IgD-negative memory B cell (primary cell): ENCODE data around the gene PIAS1. TPM values are rescaled to one million over a fixed set of nuclear protein-coding genes. Genes with fewer than 3 reads are reported as not detected.

Source experiments
- H3K27ac Mint-ChIP-seq, 3 donors: one replicate each; pipeline ENCODE4 v1.8.0; 2020 to 2022; ENCODE audit warnings: mild to moderate bottlenecking in 3 of 3, mixed read lengths in 3 of 3, moderate library complexity in 1 of 3
- H3K27me3 Mint-ChIP-seq: one replicate; pipeline ENCODE4 v1.8.0; 2021; ENCODE audit warnings: mixed read lengths
- H3K36me3 Mint-ChIP-seq: one replicate; pipeline ENCODE4 v1.8.0; 2020; ENCODE audit warnings: mild to moderate bottlenecking, mixed read lengths
- H3K4me1 Mint-ChIP-seq, 3 donors: one replicate each; pipeline ENCODE4 v1.8.0; 2020 to 2022; ENCODE audit warnings: mixed read lengths in 3 of 3, mild to moderate bottlenecking in 1 of 3
- H3K4me3 Mint-ChIP-seq, 4 donors: one replicate each; pipeline ENCODE4 v1.8.0; 2020 to 2022; ENCODE audit warnings: mild to moderate bottlenecking in 4 of 4, mixed read lengths in 4 of 4, moderate library complexity in 3 of 4
- H3K9me3 Mint-ChIP-seq, 3 donors: one replicate each; pipeline ENCODE4 v1.8.0; 2020 to 2021; ENCODE audit warnings: mixed read lengths in 3 of 3, mild to moderate bottlenecking in 1 of 3
- polyA plus RNA-seq: library from polyadenylated mRNA; unstranded; fragments of 300-500 nt; fragmentation: Illumina TruSeq; gene quantifications from one replicate; pipeline ENCODE4 v1.2.3, GENCODE V29; 2021

Gene PIAS1
- polyA plus RNA-seq, 1 donor from 2014 or later: 128 TPM

GRCh38 chr15:68103603-68104002 is 49.5 kb downstream of the PIAS1 start:
- Mint-ChIP-seq H3K27ac (no peak overlapping the region), H3K9me3 (peaks cover 0 to 6% (median 3%) of the 10 kb centered on the region in 3 donors), H3K4me1 (peaks cover 44 to 47% (median 44%) of the 10 kb centered on the region in 3 donors), H3K36me3 (peaks cover 31% of the 10 kb centered on the region), H3K4me3 (peak overlapping the region in 1 of 4 donors; percentile 33), H3K27me3 (no peaks in the 10 kb centered on the region)

GRCh38 chr15:68106656-68107055 is 52.5 kb downstream of the PIAS1 start:
- peaks cover 22% of the 10 kb centered on the region for H3K36me3 Mint-ChIP-seq
- H3K4me3 Mint-ChIP-seq: no peak overlapping the region
- H3K27me3 Mint-ChIP-seq: no peaks in the 10 kb centered on the region
- H3K4me1 Mint-ChIP-seq: peaks cover 31 to 36% (median 31%) of the 10 kb centered on the region in 3 donors
- peaks cover 0 to 6% (median 3%) of the 10 kb centered on the region in 3 donors for H3K9me3 Mint-ChIP-seq
- H3K27ac Mint-ChIP-seq: peak overlapping the region in 1 of 3 donors; percentile 67

DNA sequence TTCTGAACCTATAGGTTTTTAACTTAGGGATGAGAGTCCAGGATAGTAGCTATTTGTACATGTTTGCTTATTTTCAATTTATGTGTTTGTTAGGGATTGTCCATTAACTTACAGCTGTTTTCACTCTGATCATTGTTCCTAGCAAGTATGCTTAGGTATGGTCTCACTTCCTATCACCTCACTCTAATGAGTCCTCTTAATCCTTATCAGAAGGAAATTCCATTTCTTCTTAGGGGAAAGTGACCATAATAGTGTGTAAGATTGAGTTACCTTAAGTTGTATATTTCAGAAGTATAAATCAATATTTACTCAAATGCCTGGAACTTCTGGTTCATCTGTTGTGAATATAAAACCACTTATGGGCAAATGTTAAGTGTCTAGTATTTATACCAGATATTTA is 53.0 kb downstream of the PIAS1 start:
- Mint-ChIP-seq H3K27ac (no peak overlapping the region), H3K9me3 (peaks cover 0 to 6% (median 3%) of the 10 kb centered on the region in 3 donors), H3K4me1 (peaks cover 33 to 37% (median 36%) of the 10 kb centered on the region in 3 donors), H3K36me3 (peaks cover 21% of the 10 kb centered on the region), H3K4me3 (no peak overlapping the region), H3K27me3 (no peaks in the 10 kb centered on the region)

GRCh38 chr15:68112706-68113105 is 58.6 kb downstream of the PIAS1 start:
- Mint-ChIP-seq H3K4me1 (peaks cover 61 to 67% (median 64%) of the 10 kb centered on the region in 3 donors), H3K4me3 (peak overlapping the region in 1 of 4 donors; percentile 70), H3K27ac (peak overlapping the region in 1 of 3 donors; percentile 9), H3K9me3 (peaks cover 0 to 1% (median 0%) of the 10 kb centered on the region in 3 donors), H3K36me3 (peaks cover 2% of the 10 kb centered on the region), H3K27me3 (no peaks in the 10 kb centered on the region)

GRCh38 chr15:68113273-68113672 is 59.2 kb downstream of the PIAS1 start:
- peaks cover 0 to 1% (median 0%) of the 10 kb centered on the region in 3 donors for H3K9me3 Mint-ChIP-seq
- peak overlapping the region in 2 of 4 donors; percentile 10 to 66 for H3K4me3 Mint-ChIP-seq
- H3K27me3 Mint-ChIP-seq: no peaks in the 10 kb centered on the region
- H3K27ac Mint-ChIP-seq: no peak overlapping the region
- peaks cover 60 to 64% (median 61%) of the 10 kb centered on the region in 3 donors for H3K4me1 Mint-ChIP-seq
- peaks cover 2% of the 10 kb centered on the region for H3K36me3 Mint-ChIP-seq

- Mint-ChIP-seq H3K4me1 (peaks cover 59 to 64% (median 63%) of the 10 kb centered on the region in 3 donors), H3K4me3 (peak overlapping the region in 2 of 4 donors; percentile 10 to 66), H3K9me3 (peaks cover 0 to 1% (median 0%) of the 10 kb centered on the region in 3 donors), H3K27me3 (no peaks in the 10 kb centered on the region), H3K27ac (no peak overlapping the region), H3K36me3 (peaks cover 7% of the 10 kb centered on the region)
These were observed 59.6 kb downstream of the PIAS1 start for GRCh38 chr15:68113751-68114150.

DNA sequence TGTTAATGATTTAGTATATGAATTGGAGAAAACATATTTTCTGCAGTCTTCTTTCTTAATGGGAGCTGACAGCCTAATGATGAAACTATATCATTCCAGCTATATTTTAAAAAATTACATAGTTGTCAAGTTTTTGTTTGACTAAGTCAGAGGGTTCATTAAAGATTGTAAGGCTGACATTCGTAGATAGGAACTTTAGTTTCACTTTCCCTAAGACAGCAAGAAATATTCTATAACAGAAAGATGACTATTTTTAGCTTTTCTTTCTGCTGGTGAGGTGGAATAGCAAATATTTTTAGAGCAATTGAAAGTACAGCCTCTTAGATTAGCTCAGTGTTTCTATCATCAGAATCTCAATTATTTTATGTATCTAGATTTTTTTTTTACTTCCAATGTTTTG is 60.2 kb downstream of the PIAS1 start:
- Mint-ChIP-seq H3K9me3 (peaks cover 0 to 1% (median 0%) of the 10 kb centered on the region in 3 donors), H3K27me3 (no peaks in the 10 kb centered on the region), H3K27ac (peak overlapping the region in 1 of 3 donors; percentile 49), H3K36me3 (peaks cover 8% of the 10 kb centered on the region), H3K4me3 (peak overlapping the region in 2 of 4 donors; percentile 77 to 86), H3K4me1 (peaks cover 58 to 66% (median 58%) of the 10 kb centered on the region in 3 donors)

GRCh38 chr15:68114840-68115239 is 60.7 kb downstream of the PIAS1 start:
- H3K4me1 Mint-ChIP-seq: peaks cover 57 to 71% (median 62%) of the 10 kb centered on the region in 3 donors
- H3K36me3 Mint-ChIP-seq: peaks cover 13% of the 10 kb centered on the region
- H3K4me3 Mint-ChIP-seq: peak overlapping the region in 2 of 4 donors; percentile 77 to 86
- H3K9me3 Mint-ChIP-seq: peaks cover 0 to 1% (median 0%) of the 10 kb centered on the region in 3 donors
- no peaks in the 10 kb centered on the region for H3K27me3 Mint-ChIP-seq
- H3K27ac Mint-ChIP-seq: peak overlapping the region in 2 of 3 donors; percentile 42 to 49

- peaks cover 0 to 3% (median 3%) of the 10 kb centered on the region in 3 donors for H3K9me3 Mint-ChIP-seq
- H3K4me3 Mint-ChIP-seq: peak overlapping the region in 1 of 4 donors; percentile 30
- H3K4me1 Mint-ChIP-seq: peaks cover 16 to 30% (median 18%) of the 10 kb centered on the region in 3 donors
- peaks cover 16% of the 10 kb centered on the region for H3K36me3 Mint-ChIP-seq
- no peak overlapping the region for H3K27ac Mint-ChIP-seq
- no peaks in the 10 kb centered on the region for H3K27me3 Mint-ChIP-seq
These were observed 70.6 kb downstream of the PIAS1 start for GRCh38 chr15:68124700-68125099.

DNA sequence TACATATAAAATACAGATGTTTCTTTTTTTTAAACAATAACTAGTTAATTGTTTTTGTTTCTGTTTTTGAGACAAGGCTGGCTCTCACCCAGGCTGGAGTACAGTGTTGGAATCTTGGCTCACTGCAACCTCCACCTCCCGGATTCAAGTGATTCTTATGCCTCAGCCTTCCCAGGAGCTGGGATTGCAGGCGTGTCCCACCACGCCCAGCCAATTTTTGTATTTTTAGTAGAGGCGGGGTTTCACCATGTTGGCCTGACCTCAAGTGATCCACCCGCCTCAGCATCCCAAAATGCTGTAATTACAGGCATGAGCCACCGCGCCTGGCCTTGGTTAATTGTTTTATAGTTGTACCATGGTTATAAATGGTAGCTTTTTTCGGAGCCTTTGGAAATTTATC is 72.3 kb downstream of the PIAS1 start:
- Mint-ChIP-seq H3K9me3 (peaks cover 0 to 2% (median 0%) of the 10 kb centered on the region in 3 donors), H3K4me1 (peaks cover 12 to 27% (median 14%) of the 10 kb centered on the region in 3 donors), H3K36me3 (peaks cover 10% of the 10 kb centered on the region), H3K27me3 (no peaks in the 10 kb centered on the region), H3K4me3 (no peak overlapping the region), H3K27ac (no peak overlapping the region)

GRCh38 chr15:68129072-68129471 is 75.0 kb downstream of the PIAS1 start:
- peaks cover 0 to 2% (median 0%) of the 10 kb centered on the region in 3 donors for H3K9me3 Mint-ChIP-seq
- H3K4me1 Mint-ChIP-seq: peaks cover 11 to 28% (median 11%) of the 10 kb centered on the region in 3 donors
- H3K36me3 Mint-ChIP-seq: peaks cover 9% of the 10 kb centered on the region
- no peaks in the 10 kb centered on the region for H3K27me3 Mint-ChIP-seq
- H3K4me3 Mint-ChIP-seq: no peak overlapping the region
- H3K27ac Mint-ChIP-seq: no peak overlapping the region

DNA sequence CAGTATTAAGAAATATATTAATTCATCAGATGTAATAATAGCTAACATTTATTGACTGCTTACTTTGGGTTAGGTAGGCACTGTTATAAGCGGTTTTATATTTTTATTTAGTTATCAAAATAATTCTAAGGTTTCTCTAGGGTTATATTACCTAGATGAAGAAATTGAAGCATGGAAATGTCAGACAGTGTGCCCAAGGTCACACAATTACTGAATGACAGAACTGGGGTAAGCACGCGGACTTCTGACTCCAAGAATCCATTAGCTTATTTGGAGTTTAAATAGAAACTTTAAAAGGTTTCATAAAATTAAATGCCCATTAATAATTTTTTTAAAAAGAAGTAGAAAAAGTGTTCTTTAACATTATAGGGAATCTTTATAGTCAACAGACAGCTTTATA is 76.7 kb downstream of the PIAS1 start:
- H3K4me1 Mint-ChIP-seq: peaks cover 6 to 14% (median 8%) of the 10 kb centered on the region in 3 donors

GRCh38 chr15:68137096-68137495 is 83.0 kb downstream of the PIAS1 start:
- Mint-ChIP-seq H3K9me3 (no peaks in the 10 kb centered on the region), H3K27me3 (no peaks in the 10 kb centered on the region), H3K36me3 (no peaks in the 10 kb centered on the region), H3K4me3 (no peak overlapping the region), H3K4me1 (peaks cover 0 to 10% (median 9%) of the 10 kb centered on the region in 3 donors), H3K27ac (peak overlapping the region in 1 of 3 donors; percentile 1)

More for the DNA sequence above, 76.7 kb downstream of the PIAS1 start:
- no peak overlapping the region for H3K27ac Mint-ChIP-seq
- H3K27me3 Mint-ChIP-seq: no peaks in the 10 kb centered on the region
- H3K4me3 Mint-ChIP-seq: no peak overlapping the region
- peaks cover 4% of the 10 kb centered on the region for H3K36me3 Mint-ChIP-seq
- peaks cover 0 to 2% (median 0%) of the 10 kb centered on the region in 3 donors for H3K9me3 Mint-ChIP-seq

DNA sequence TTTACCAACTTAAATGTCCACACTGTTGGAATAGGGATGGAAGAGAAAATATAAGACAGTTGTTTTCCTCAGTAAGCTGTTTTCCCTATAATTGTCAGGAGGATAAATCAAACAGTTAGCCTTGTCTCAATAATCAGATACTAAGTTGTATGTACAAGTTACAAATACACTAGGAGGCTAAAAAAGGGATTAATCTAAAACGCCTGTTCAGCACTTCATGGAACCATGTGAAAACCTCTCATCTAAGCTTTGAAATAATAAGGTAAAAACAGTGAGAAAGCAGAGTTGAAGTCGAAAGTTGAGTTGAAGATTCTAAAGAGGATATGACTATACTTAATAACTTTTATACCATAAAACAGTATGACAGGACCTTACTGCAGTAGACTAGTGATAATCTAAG is 89.0 kb downstream of the PIAS1 start:
- H3K36me3 Mint-ChIP-seq: no peaks in the 10 kb centered on the region
- peaks cover 5 to 6% (median 5%) of the 10 kb centered on the region in 3 donors for H3K4me1 Mint-ChIP-seq
- no peak overlapping the region for H3K27ac Mint-ChIP-seq

GRCh38 chr15:68143785-68144184 is 89.7 kb downstream of the PIAS1 start:
- Mint-ChIP-seq H3K27ac (no peak overlapping the region), H3K9me3 (no peaks in the 10 kb centered on the region), H3K27me3 (no peaks in the 10 kb centered on the region), H3K4me1 (peaks cover 4 to 8% (median 5%) of the 10 kb centered on the region in 3 donors), H3K4me3 (no peak overlapping the region), H3K36me3 (no peaks in the 10 kb centered on the region)

More for the DNA sequence above, 89.0 kb downstream of the PIAS1 start:
- no peaks in the 10 kb centered on the region for H3K27me3 Mint-ChIP-seq
- H3K9me3 Mint-ChIP-seq: no peaks in the 10 kb centered on the region
- H3K4me3 Mint-ChIP-seq: no peak overlapping the region

GRCh38 chr15:68145706-68146105 is 91.6 kb downstream of the PIAS1 start:
- Mint-ChIP-seq H3K4me3 (no peak overlapping the region), H3K27me3 (no peaks in the 10 kb centered on the region), H3K9me3 (no peaks in the 10 kb centered on the region), H3K4me1 (peaks cover 0 to 10% (median 2%) of the 10 kb centered on the region in 3 donors), H3K36me3 (no peaks in the 10 kb centered on the region), H3K27ac (no peak overlapping the region)
